HUES48 (cell line): ENCODE data around the gene FGD3.

Experiments
- H3K27ac ChIP-seq: one replicate; pipeline ENCODE4 v1.7.0; 2013; ENCODE audit warnings: low read depth, low read length, inconsistent platforms
- H3K27me3 ChIP-seq: 2 replicates; pipeline ENCODE4 v1.6.1; 2013; ENCODE audit warnings: mild to moderate bottlenecking, low read length; ENCODE audit not compliant: control insufficient read depth, insufficient read depth
- H3K36me3 ChIP-seq: 2 replicates; pipeline ENCODE4 v1.6.1; 2013; ENCODE audit warnings: low read length; ENCODE audit not compliant: control insufficient read depth, insufficient read depth
- H3K4me1 ChIP-seq: 2 replicates; pipeline ENCODE4 v1.6.1; 2013; ENCODE audit warnings: mild to moderate bottlenecking, low read length; ENCODE audit not compliant: control insufficient read depth, insufficient read depth
- H3K4me3 ChIP-seq: 2 replicates; pipeline ENCODE4 v1.5.1; 2013; ENCODE audit warnings: mild to moderate bottlenecking, low read depth, low read length
- H3K9ac ChIP-seq: 2 replicates; pipeline ENCODE4 v1.6.1; 2013; ENCODE audit warnings: mild to moderate bottlenecking, low read depth, low read length, moderate library complexity
- H3K9me3 ChIP-seq: 2 replicates; pipeline ENCODE4 v1.6.1; 2013; ENCODE audit warnings: low read length; ENCODE audit not compliant: control insufficient read depth, insufficient read depth

FGD3 gene

DNA sequence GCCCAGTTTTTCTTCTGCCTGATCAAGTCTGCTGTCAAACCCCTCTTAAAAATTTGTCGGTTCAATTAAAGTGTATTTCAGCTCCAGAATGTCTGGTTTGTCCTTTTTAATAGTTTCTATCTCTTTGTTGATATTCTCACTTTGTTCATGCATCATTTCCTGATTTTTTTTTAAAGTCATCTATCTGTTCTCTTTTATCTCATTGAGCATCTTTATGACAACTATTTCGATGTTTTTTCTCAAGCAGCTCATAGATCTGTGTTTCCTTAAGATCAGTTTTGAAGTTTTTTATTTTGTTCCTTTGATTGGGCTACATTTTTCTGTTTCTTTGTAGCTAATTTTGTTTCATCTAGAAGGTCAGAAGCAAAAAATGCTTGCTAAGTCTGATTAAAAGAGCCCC is 53.7 kb downstream of the FGD3 start:
- H3K9me3 ChIP-seq, result peaks cover 9% of the 10 kb centered on the region; the same call in 1 of the 2 replicates

GRCh38 chr9:93002700-93003099 is 55.4 kb downstream of the FGD3 start:
- H3K36me3 ChIP-seq, result no peaks in the 10 kb centered on the region
- no peak overlapping the region for H3K4me3 ChIP-seq
- H3K9ac ChIP-seq, result no peak overlapping the region
- H3K9me3 ChIP-seq, result peaks cover 9% of the 10 kb centered on the region; the same call in 1 of the 2 replicates
- no peaks in the 10 kb centered on the region for H3K27me3 ChIP-seq
- no peaks in the 10 kb centered on the region for H3K4me1 ChIP-seq
- no peak overlapping the region for H3K27ac ChIP-seq

More for the DNA sequence above, 53.7 kb downstream of the FGD3 start:
- H3K27me3 ChIP-seq, result no peaks in the 10 kb centered on the region
- no peaks in the 10 kb centered on the region for H3K4me1 ChIP-seq
- H3K27ac ChIP-seq, result no peak overlapping the region
- H3K9ac ChIP-seq, result no peak overlapping the region
- H3K36me3 ChIP-seq, result no peaks in the 10 kb centered on the region
- H3K4me3 ChIP-seq, result no peak overlapping the region

DNA sequence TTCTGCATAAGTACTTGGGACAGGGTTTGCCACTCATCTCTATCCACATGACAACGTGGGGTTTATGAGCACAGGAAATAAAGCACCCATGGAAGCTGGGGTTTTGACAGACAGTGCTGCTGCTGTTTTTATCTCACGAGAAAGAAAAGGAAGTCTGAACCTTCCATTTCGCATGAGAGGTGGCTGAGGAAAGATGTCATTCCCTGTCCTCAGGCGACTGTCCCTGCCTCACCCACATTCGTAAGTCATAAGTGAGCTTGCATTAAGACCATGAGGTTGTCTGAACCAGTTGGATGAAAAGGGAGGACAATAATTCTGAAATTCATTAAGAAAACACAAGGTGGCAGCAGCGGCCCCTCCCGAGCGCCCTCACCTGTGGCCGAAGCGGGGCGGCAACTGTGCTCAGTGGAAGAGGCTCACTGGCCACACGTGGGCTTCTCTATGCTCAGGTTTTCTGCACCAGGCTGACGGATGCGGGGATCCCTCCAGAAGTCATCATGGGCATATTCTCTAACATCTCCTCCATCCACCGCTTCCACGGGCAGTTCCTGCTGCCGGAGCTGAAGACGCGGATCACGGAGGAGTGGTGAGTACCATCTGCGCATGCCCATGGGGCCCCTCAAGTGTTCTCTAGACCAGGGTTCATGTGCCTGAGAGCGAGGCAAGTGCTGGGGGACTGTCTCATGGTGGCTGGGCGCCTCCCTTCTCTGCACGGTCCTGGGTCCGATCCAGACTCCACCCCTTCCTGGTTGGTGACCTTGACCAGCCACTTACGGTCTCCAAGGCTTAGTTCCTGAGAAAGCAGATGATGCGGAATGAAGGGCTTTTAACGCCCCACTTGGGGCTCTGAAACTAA is 56.5 kb downstream of the FGD3 start:
- Histone ChIP-seq H3K27ac (no peak overlapping the region), H3K4me1 (no peaks in the 10 kb centered on the region), H3K4me3 (no peak overlapping the region), H3K9me3 (peaks cover 9% of the 10 kb centered on the region; the same call in 1 of the 2 replicates), H3K27me3 (no peaks in the 10 kb centered on the region), H3K36me3 (no peaks in the 10 kb centered on the region), H3K9ac (no peak overlapping the region)

- no peaks in the 10 kb centered on the region for H3K36me3 ChIP-seq
- no peak overlapping the region for H3K27ac ChIP-seq
Observed at GRCh38 chr9:93004561-93004960, 57.2 kb downstream of the FGD3 start.

DNA sequence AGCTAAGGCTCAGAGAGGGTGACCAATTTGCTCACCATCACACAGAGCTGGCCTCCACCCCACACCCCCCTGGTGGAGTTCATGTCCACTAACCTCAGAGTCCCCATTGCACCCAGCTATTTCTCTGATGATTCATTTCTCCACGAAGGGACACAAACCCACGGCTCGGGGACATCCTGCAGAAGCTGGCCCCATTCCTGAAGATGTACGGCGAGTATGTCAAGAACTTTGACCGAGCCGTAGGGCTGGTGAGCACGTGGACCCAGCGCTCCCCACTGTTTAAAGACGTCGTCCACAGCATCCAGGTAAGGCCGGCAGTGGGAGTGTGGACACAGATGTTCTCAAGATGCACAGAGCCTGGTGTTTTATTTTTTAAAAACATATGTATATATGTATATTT is 58.6 kb downstream of the FGD3 start:
- Histone ChIP-seq H3K36me3 (no peaks in the 10 kb centered on the region), H3K27ac (no peak overlapping the region), H3K9me3 (no peaks in the 10 kb centered on the region), H3K27me3 (no peaks in the 10 kb centered on the region), H3K9ac (no peak overlapping the region), H3K4me1 (no peaks in the 10 kb centered on the region), H3K4me3 (no peak overlapping the region)

More at GRCh38 chr9:93004561-93004960, 57.2 kb downstream of the FGD3 start:
- Histone ChIP-seq H3K9ac (no peak overlapping the region), H3K4me1 (no peaks in the 10 kb centered on the region), H3K4me3 (no peak overlapping the region), H3K27me3 (no peaks in the 10 kb centered on the region), H3K9me3 (peaks cover 4% of the 10 kb centered on the region; the same call in 1 of the 2 replicates)

GRCh38 chr9:93007529-93008058 is 60.3 kb downstream of the FGD3 start:
- Histone ChIP-seq H3K27ac (no peak overlapping the region), H3K4me3 (no peak overlapping the region), H3K4me1 (no peaks in the 10 kb centered on the region), H3K9me3 (no peaks in the 10 kb centered on the region), H3K9ac (no peak overlapping the region), H3K27me3 (no peaks in the 10 kb centered on the region), H3K36me3 (no peaks in the 10 kb centered on the region)

DNA sequence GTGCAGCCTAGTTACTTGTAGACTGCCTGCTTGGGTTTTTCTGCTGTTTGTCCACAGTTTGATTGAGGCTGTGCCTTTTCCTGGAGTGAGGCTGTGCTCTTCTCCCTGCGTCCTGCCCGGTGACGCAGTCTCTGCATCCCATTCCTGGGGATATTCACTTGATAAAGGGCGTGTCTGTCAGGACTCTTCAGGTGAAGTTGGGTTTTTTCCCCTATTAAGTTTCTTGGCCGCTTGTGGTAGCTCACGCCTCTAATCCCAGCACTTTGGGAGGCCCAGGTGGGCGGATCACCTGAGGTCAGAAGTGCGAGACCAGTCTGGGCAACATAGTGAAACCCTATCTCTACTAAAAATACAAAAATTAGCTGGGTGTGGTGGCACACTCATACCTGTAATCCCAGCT is 61.1 kb downstream of the FGD3 start:
- Histone ChIP-seq H3K4me1 (no peaks in the 10 kb centered on the region), H3K36me3 (no peaks in the 10 kb centered on the region), H3K9me3 (no peaks in the 10 kb centered on the region)

DNA sequence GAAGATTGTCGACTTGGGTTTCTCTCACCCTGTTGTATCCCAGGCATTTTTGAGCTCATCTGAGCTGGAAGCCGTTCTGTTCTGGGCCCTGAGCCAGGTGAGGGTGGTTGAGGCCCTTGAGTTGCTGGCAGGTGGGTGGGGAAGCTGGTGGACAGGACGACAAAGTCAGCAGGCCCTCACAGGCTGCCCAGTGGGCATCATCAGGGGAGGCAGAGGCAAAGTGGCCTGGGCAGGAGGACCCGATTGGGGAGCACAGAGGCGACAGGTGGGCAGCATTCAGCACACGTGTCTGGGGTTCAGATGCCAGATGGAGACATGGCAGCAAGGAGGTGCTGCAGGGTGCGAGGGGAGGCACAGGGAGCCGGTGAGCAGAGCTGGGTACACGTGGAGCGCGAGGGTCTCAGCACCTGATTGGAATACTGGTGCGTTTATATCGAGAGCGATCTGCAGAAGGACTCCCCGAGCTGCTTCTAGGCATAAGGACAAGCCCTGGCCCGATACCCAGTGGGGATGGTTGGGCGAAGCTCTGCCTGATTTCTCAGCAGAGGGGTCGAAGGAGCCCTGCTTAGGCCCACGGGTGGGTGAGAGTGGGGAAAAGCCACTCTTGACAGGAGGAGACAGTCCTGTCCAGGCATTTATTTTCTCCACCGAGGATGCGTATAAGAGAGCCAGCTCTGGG is 62.2 kb downstream of the FGD3 start:
- Histone ChIP-seq H3K27me3 (no peaks in the 10 kb centered on the region), H3K4me3 (no peak overlapping the region), H3K27ac (no peak overlapping the region), H3K36me3 (no peaks in the 10 kb centered on the region), H3K9ac (no peak overlapping the region), H3K4me1 (peaks cover 5% of the 10 kb centered on the region; the same call in 1 of the 2 replicates), H3K9me3 (no peaks in the 10 kb centered on the region)

More for the DNA sequence above, 61.1 kb downstream of the FGD3 start:
- H3K27me3 ChIP-seq, result no peaks in the 10 kb centered on the region
- H3K27ac ChIP-seq, result no peak overlapping the region
- H3K9ac ChIP-seq, result no peak overlapping the region
- no peak overlapping the region for H3K4me3 ChIP-seq

DNA sequence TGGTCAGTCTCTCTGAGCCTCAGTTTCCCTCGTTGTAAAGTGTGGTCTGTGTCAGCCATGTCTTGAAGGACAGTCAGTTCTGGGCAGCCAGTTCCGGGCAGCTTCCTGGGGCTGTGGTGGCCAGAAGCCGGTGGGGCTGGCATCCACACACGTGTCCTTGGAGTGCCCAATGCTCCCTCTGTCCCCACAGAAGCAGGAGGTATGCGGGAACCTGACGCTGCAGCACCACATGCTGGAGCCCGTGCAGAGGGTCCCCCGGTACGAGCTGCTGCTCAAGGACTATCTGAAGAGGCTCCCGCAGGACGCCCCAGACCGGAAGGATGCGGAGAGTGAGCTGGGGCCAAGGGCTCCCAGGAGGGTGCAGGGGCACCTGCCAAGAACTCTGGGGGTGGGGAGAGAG is 62.7 kb downstream of the FGD3 start:
- H3K27ac ChIP-seq, result no peak overlapping the region
- H3K36me3 ChIP-seq, result no peaks in the 10 kb centered on the region

DNA sequence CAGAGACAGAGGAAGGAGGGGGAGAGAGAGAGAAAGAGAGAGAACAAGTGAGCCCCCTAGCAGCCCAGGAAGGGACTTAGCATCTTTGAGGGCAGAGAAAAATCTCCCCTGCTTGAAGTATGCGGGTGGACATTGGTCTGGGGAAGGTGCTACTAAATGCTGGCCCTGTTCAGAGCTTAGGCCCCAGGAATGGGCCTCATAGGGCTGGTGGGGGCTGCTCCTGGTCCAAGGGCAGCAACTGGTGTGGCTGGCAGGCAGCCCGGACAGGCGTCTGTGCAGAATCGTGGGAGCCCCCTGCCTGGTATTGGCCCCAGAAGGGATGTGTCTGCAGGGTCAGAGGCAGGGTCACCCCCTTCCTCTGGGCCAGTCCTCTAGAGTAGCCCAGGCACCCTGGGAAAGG is 63.4 kb downstream of the FGD3 start:
- Histone ChIP-seq H3K4me3 (no peak overlapping the region), H3K4me1 (peaks cover 5% of the 10 kb centered on the region; the same call in 1 of the 2 replicates), H3K9me3 (no peaks in the 10 kb centered on the region), H3K27ac (no peak overlapping the region), H3K9ac (no peak overlapping the region), H3K27me3 (no peaks in the 10 kb centered on the region), H3K36me3 (no peaks in the 10 kb centered on the region)

More for the DNA sequence above, 62.7 kb downstream of the FGD3 start:
- Histone ChIP-seq H3K27me3 (no peaks in the 10 kb centered on the region), H3K9ac (no peak overlapping the region), H3K4me1 (peaks cover 5% of the 10 kb centered on the region; the same call in 1 of the 2 replicates), H3K9me3 (no peaks in the 10 kb centered on the region), H3K4me3 (no peak overlapping the region)

GRCh38 chr9:93011114-93011513 is 63.8 kb downstream of the FGD3 start:
- peaks cover 5% of the 10 kb centered on the region; the same call in 1 of the 2 replicates for H3K4me1 ChIP-seq
- H3K9ac ChIP-seq, result no peak overlapping the region
- H3K9me3 ChIP-seq, result no peaks in the 10 kb centered on the region
- no peak overlapping the region for H3K4me3 ChIP-seq
- H3K36me3 ChIP-seq, result no peaks in the 10 kb centered on the region
- no peak overlapping the region for H3K27ac ChIP-seq
- no peaks in the 10 kb centered on the region for H3K27me3 ChIP-seq
